Mesendoderm (in vitro differentiated cells): ENCODE measurements around the gene COPB2.
A peak's percentile ranks its signal among the peaks of the same experiment; 100 is the strongest.
"Not testable (repeated sequence)": the region's sequence is repeated elsewhere in the genome, so short reads cannot be mapped to it uniquely, and the experiment has no call there.

ENCODE experiments used
- DNase-seq: peaks from one replicate; pipeline ENCODE4 v3.0.0; 2013
- H2AK5ac ChIP-seq: 2 replicates; pipeline ENCODE4 v1.6.1; 2013; ENCODE audit warnings: low read length, inconsistent platforms
- H2BK120ac ChIP-seq: 2 replicates; pipeline ENCODE4 v1.6.1; 2013; ENCODE audit warnings: low read depth, mild to moderate bottlenecking, low read length, moderate library complexity, mixed read lengths
- H2BK15ac ChIP-seq: replicated peaks from 2 replicates; pipeline ENCODE4 v1.6.1; 2013; ENCODE audit warnings: low read depth, mild to moderate bottlenecking, moderate library complexity
- H2BK5ac ChIP-seq: 2 replicates; pipeline ENCODE4 v1.6.1; 2013; ENCODE audit warnings: low read length, inconsistent platforms
- H3K18ac ChIP-seq: 2 replicates; pipeline ENCODE4 v1.6.1; 2013; ENCODE audit warnings: mild to moderate bottlenecking, low read length, mixed read lengths
- H3K23ac ChIP-seq: one replicate; pipeline ENCODE4 v1.6.1; 2013; ENCODE audit warnings: low read length
- H3K27ac ChIP-seq: 2 replicates; pipeline ENCODE4 v1.5.1; 2013; ENCODE audit warnings: low read depth, mild to moderate bottlenecking, inconsistent platforms, low read length, moderate library complexity
- H3K27me3 ChIP-seq: 2 replicates; pipeline ENCODE4 v1.6.1; 2013; ENCODE audit warnings: low read length, control low read depth, mild to moderate bottlenecking, inconsistent platforms; ENCODE audit not compliant: insufficient read depth, poor library complexity
- H3K36me3 ChIP-seq: 2 replicates; pipeline ENCODE4 v1.6.1; 2013; ENCODE audit warnings: low read length, inconsistent platforms; ENCODE audit not compliant: control insufficient read depth, insufficient read depth
- H3K4ac ChIP-seq: one replicate; pipeline ENCODE4 v1.6.1; 2013; ENCODE audit warnings: low read depth, mild to moderate bottlenecking, low read length, moderate library complexity
- H3K4me1 ChIP-seq: 2 replicates; pipeline ENCODE4 v1.6.1; 2013; ENCODE audit warnings: low read depth, low read length, inconsistent platforms; ENCODE audit not compliant: control insufficient read depth
- H3K4me2 ChIP-seq: 2 replicates; pipeline ENCODE4 v1.6.1; 2013; ENCODE audit warnings: low read length
- H3K4me3 ChIP-seq: 2 replicates; pipeline ENCODE4 v1.5.1; 2013; ENCODE audit warnings: mild to moderate bottlenecking, low read length
- H3K56ac ChIP-seq: one replicate; pipeline ENCODE4 v1.6.1; 2013; ENCODE audit warnings: low read length
- H3K79me1 ChIP-seq: 2 replicates; pipeline ENCODE4 v1.6.1; 2013; ENCODE audit warnings: low read length, inconsistent platforms
- H3K79me2 ChIP-seq: 2 replicates; pipeline ENCODE4 v1.6.1; 2013; ENCODE audit warnings: mild to moderate bottlenecking, low read length; ENCODE audit not compliant: control insufficient read depth, insufficient read depth
- H3K9ac ChIP-seq: 2 replicates; pipeline ENCODE4 v1.6.1; 2013; ENCODE audit warnings: low read length, inconsistent platforms
- H4K5ac ChIP-seq: one replicate; pipeline ENCODE4 v1.6.1; 2013; ENCODE audit warnings: low read length
- H4K8ac ChIP-seq: one replicate; pipeline ENCODE4 v1.6.1; 2013; ENCODE audit warnings: low read depth, mild to moderate bottlenecking, control low read depth, low read length, moderate library complexity
- WGBS: extraction: QIAGEN DNeasy Blood & Tissue Kit; methylation state at CpG from one replicate; pipeline ENCODE4 v1.1.7; 2013; ENCODE audit warnings: low lambda C conversion rate, missing lambda C conversion rate; ENCODE audit not compliant: insufficient coverage; ENCODE audit errors: extremely low coverage; 5-methylcytosine and 5-hydroxymethylcytosine counted together

Gene COPB2

GRCh38 chr3:139394116-139394515 lies 4.7 kb upstream of the COPB2 start:
- no peak overlapping the region for H3K4me3 ChIP-seq
- no peaks in the 10 kb centered on the region for H3K4me1 ChIP-seq
- no peak overlapping the region for H3K9ac ChIP-seq
- no peak overlapping the region for H3K27ac ChIP-seq
- no peak overlapping the region for H2BK15ac ChIP-seq
- no peak overlapping the region for H3K23ac ChIP-seq
- no peak overlapping the region for H2BK5ac ChIP-seq
- H3K4me2 ChIP-seq = no peak overlapping the region
- H3K56ac ChIP-seq = no peak overlapping the region
- H3K79me2 ChIP-seq = peaks cover 3% of the 10 kb centered on the region
- DNase-seq = no peak
- H4K5ac ChIP-seq = no peak overlapping the region
- no peaks in the 10 kb centered on the region for H3K79me1 ChIP-seq
- no peak overlapping the region for H3K4ac ChIP-seq
- H3K27me3 ChIP-seq = no peaks in the 10 kb centered on the region
- no peak overlapping the region for H2BK120ac ChIP-seq
- H4K8ac ChIP-seq = no peak overlapping the region
- no peak overlapping the region for H2AK5ac ChIP-seq
- H3K36me3 ChIP-seq = no peaks in the 10 kb centered on the region
- no peak overlapping the region for H3K18ac ChIP-seq

GRCh38 chr3:139388821-139389551 lies 461 bp downstream of the COPB2 start:
- Histone ChIP-seq H3K27ac (no peak overlapping the region), H3K79me2 (peaks cover 36% of the 10 kb centered on the region), H2AK5ac (no peak overlapping the region), H3K9ac (peak overlapping the region; percentile 98), H3K56ac (peak overlapping the region; percentile 94), H3K4me1 (no peaks in the 10 kb centered on the region), H4K5ac (no peak overlapping the region), H2BK15ac (no peak overlapping the region), H3K36me3 (no peaks in the 10 kb centered on the region), H3K4me3 (peak overlapping the region; percentile 99), H3K4ac (peak overlapping the region; percentile 63), H2BK120ac (no peak overlapping the region), H4K8ac (no peak overlapping the region), H3K18ac (peak overlapping the region; percentile 42), H3K27me3 (no peaks in the 10 kb centered on the region), H2BK5ac (no peak overlapping the region), H3K4me2 (peak overlapping the region; percentile 86), H3K23ac (no peak overlapping the region), H3K79me1 (no peaks in the 10 kb centered on the region)
- DNase-seq = no peak
- no CpG with 5 or more reads among the region's 25 CpGs for WGBS

GRCh38 chr3:139388077-139388476 lies 1.4 kb downstream of the COPB2 start:
- no CpG with 5 or more reads among the region's 10 CpGs for WGBS
- peaks cover 36% of the 10 kb centered on the region for H3K79me2 ChIP-seq
- H2BK120ac ChIP-seq = no peak overlapping the region
- H2BK15ac ChIP-seq = no peak overlapping the region
- H3K4ac ChIP-seq = no peak overlapping the region
- no peak overlapping the region for H3K4me2 ChIP-seq
- no peak overlapping the region for H3K4me3 ChIP-seq
- no peaks in the 10 kb centered on the region for H3K79me1 ChIP-seq
- H3K27ac ChIP-seq = no peak overlapping the region
- H3K36me3 ChIP-seq = no peaks in the 10 kb centered on the region
- H3K56ac ChIP-seq = no peak overlapping the region
- no peaks in the 10 kb centered on the region for H3K4me1 ChIP-seq
- H2BK5ac ChIP-seq = no peak overlapping the region
- no peaks in the 10 kb centered on the region for H3K27me3 ChIP-seq
- no peak overlapping the region for H2AK5ac ChIP-seq
- H4K8ac ChIP-seq = no peak overlapping the region
- H3K9ac ChIP-seq = peak overlapping the region; percentile 18
- no peak overlapping the region for H3K18ac ChIP-seq
- no peak for DNase-seq
- H4K5ac ChIP-seq = no peak overlapping the region
- no peak overlapping the region for H3K23ac ChIP-seq

GRCh38 chr3:139382291-139382690 lies 7.2 kb downstream of the COPB2 start:
- not testable (repeated sequence) for H3K56ac ChIP-seq, H3K23ac ChIP-seq, H2BK15ac ChIP-seq, H3K27ac ChIP-seq, DNase-seq, H3K27me3 ChIP-seq, H4K5ac ChIP-seq, H4K8ac ChIP-seq, H3K4me3 ChIP-seq, H2BK120ac ChIP-seq, H3K9ac ChIP-seq, H2AK5ac ChIP-seq, H3K4ac ChIP-seq, H3K79me1 ChIP-seq, H3K18ac ChIP-seq, H3K4me1 ChIP-seq, H3K4me2 ChIP-seq, H3K36me3 ChIP-seq, H2BK5ac ChIP-seq
- H3K79me2 ChIP-seq = peaks cover 22% of the 10 kb centered on the region
- no CpG with 5 or more reads among the region's 2 CpGs for WGBS

DNA sequence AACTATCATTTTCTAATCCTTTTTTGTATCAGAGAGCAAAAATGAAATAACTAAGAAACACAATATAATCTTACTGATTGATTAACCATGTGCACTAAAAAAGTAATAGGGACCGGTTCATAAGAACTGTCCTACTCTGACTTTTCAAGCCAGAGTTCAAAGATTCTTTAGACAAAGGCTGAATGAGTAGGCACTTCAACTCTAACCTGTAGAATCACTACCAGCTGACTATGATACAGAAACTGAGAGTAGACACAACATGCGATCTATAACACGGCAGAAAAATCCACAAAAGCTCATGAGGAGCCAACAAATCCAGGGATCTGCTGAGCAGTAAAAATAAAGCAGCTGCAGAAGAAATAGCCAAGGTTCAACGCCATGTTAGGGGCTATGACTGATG lies 8.9 kb downstream of the COPB2 start:
- H3K36me3 ChIP-seq = peaks cover 2% of the 10 kb centered on the region
- no peak overlapping the region for H2BK15ac ChIP-seq
- no peak overlapping the region for H2BK120ac ChIP-seq
- no peak overlapping the region for H3K56ac ChIP-seq
- WGBS = no CpG with 5 or more reads among the region's 4 CpGs
- H3K79me1 ChIP-seq = peaks cover 4% of the 10 kb centered on the region
- H3K9ac ChIP-seq = no peak overlapping the region
- no peak overlapping the region for H3K4me3 ChIP-seq
- H3K4me1 ChIP-seq = no peaks in the 10 kb centered on the region
- no peak for DNase-seq
- H3K4ac ChIP-seq = no peak overlapping the region
- no peak overlapping the region for H3K18ac ChIP-seq
- H4K5ac ChIP-seq = no peak overlapping the region
- peaks cover 10% of the 10 kb centered on the region for H3K79me2 ChIP-seq
- H4K8ac ChIP-seq = no peak overlapping the region
- no peaks in the 10 kb centered on the region for H3K27me3 ChIP-seq
- H3K4me2 ChIP-seq = no peak overlapping the region
- H3K23ac ChIP-seq = no peak overlapping the region
- no peak overlapping the region for H2BK5ac ChIP-seq
- no peak overlapping the region for H2AK5ac ChIP-seq
- no peak overlapping the region for H3K27ac ChIP-seq
